Keratinocyte (primary cell): ENCODE measurements around the gene PIGZ. TPM values are rescaled to one million over a fixed set of nuclear protein-coding genes. Genes with fewer than 3 reads are reported as not detected.

Experiments
- DNase-seq: peaks from one replicate; pipeline ENCODE4 v3.0.0-alpha.2; 2011; ENCODE audit warnings: low read depth, missing footprints, low spot score
- FAIRE-seq: peaks from 2 replicates; lab custom pipeline; 2011; peaks lifted over from hg19 to GRCh38; lab: Jason Lieb, UNC
- H2AFZ ChIP-seq: 2 replicates; pipeline ENCODE4 v1.6.0; 2012; ENCODE audit warnings: low read length, control low read depth, inconsistent platforms; ENCODE audit not compliant: control insufficient read depth
- H3K27ac ChIP-seq: 2 replicates; pipeline ENCODE4 v1.5.1; 2011; ENCODE audit warnings: low read length; ENCODE audit not compliant: control insufficient read depth, insufficient read depth
- H3K27me3 ChIP-seq: 3 replicates; pipeline ENCODE4 v1.6.0; 2011; ENCODE audit warnings: low read length; ENCODE audit not compliant: control insufficient read depth, insufficient read depth; ENCODE audit errors: extremely low read depth
- H3K36me3 ChIP-seq, 2 experiments: 2 replicates in 1 of 2; 3 replicates in 1 of 2; pipeline ENCODE4 v1.5.1; 2011; ENCODE audit warnings: low read length in 2 of 2, mild to moderate bottlenecking in 1 of 2; ENCODE audit not compliant: control insufficient read depth in 2 of 2, insufficient read depth in 2 of 2; ENCODE audit errors: extremely low read depth in 1 of 2
- H3K4me1 ChIP-seq: 3 replicates; pipeline ENCODE4 v1.5.1; 2011; ENCODE audit warnings: low read length; ENCODE audit not compliant: control insufficient read depth, insufficient read depth; ENCODE audit errors: extremely low read depth
- H3K4me2 ChIP-seq: 3 replicates; pipeline ENCODE4 v1.6.0; 2011; ENCODE audit warnings: low read depth, low read length; ENCODE audit not compliant: control insufficient read depth, insufficient read depth; ENCODE audit errors: extremely low read depth
- H3K4me3 ChIP-seq, 3 experiments: fragments of 200-600 bp in 1 of 3; sonication (generic) in 1 of 3; 2 replicates in 2 of 3; 3 replicates in 1 of 3; pipeline ENCODE4 v1.5.1; 2011 to 2016; ENCODE audit warnings: low read length in 3 of 3, mild to moderate bottlenecking in 3 of 3, control low read depth in 2 of 3, inconsistent platforms in 1 of 3, low read depth in 1 of 3, mixed read lengths in 1 of 3, mixed run types in 1 of 3, moderate library complexity in 1 of 3; ENCODE audit not compliant: control insufficient read depth in 2 of 3, insufficient read depth in 2 of 3; ENCODE audit errors: extremely low read depth in 1 of 3
- H3K79me2 ChIP-seq: 2 replicates; pipeline ENCODE4 v1.6.0; 2012; ENCODE audit warnings: low read length; ENCODE audit not compliant: control insufficient read depth, insufficient read depth
- H3K9ac ChIP-seq: 3 replicates; pipeline ENCODE4 v1.6.0; 2011; ENCODE audit warnings: low read length; ENCODE audit not compliant: control insufficient read depth, insufficient read depth; ENCODE audit errors: extremely low read depth
- H3K9me1 ChIP-seq: 3 replicates; pipeline ENCODE4 v1.6.0; 2011; ENCODE audit warnings: low read length; ENCODE audit not compliant: control insufficient read depth, insufficient read depth; ENCODE audit errors: extremely low read depth
- H3K9me3 ChIP-seq: 2 replicates; pipeline ENCODE4 v1.5.1; 2012; ENCODE audit warnings: low read depth, low read length; ENCODE audit not compliant: control insufficient read depth
- H4K20me1 ChIP-seq: 3 replicates; pipeline ENCODE4 v1.6.0; 2011; ENCODE audit warnings: low read length; ENCODE audit not compliant: control insufficient read depth, insufficient read depth; ENCODE audit errors: extremely low read depth
- CTCF ChIP-seq, 3 experiments: IDR thresholded peaks in 1 of 3; conservative IDR thresholded peaks in 1 of 3; optimal IDR thresholded peaks in 1 of 3; 2 replicates in 2 of 3; 3 replicates in 1 of 3; pipeline versions ENCODE3 to v1.5.1; 2011; ENCODE audit warnings: low read length in 3 of 3, mild to moderate bottlenecking in 3 of 3, moderate library complexity in 2 of 3, control low read depth in 1 of 3, inconsistent platforms in 1 of 3; ENCODE audit not compliant: insufficient read depth in 2 of 3; ENCODE audit errors: extremely low read depth in 1 of 3
- EZH2 ChIP-seq: IDR thresholded peaks from one replicate; pipeline ENCODE4 v1.6.1; 2012; ENCODE audit warnings: inconsistent platforms, mild to moderate bottlenecking, low read length, moderate library complexity
- dilution Hi-C: fragments of 300-500 bp; cut with MboI; formaldehyde crosslinking; loops from one replicate; pipeline ENCODE4 v1.7.0; 2020; ENCODE audit warnings: low sequenced_read_pairs; ENCODE audit not compliant: extremely low pct_ligation_motif_present
- polyA plus RNA-seq, 5 experiments: library from polyadenylated mRNA; depleted of rRNA in 3 of 5; stranded (reverse) in 3 of 5; stranded (forward) in 1 of 5; unstranded in 1 of 5; fragments of >200 nt; gene quantifications; 1 replicate in 1 of 5; 2 replicates in 3 of 5; 3 replicates in 1 of 5; pipeline versions ENCODE4 v1.2.1 to v1.2.3, GENCODE V29; 2011 to 2012; ENCODE audit warnings: missing spikeins in 2 of 5, low read depth in 1 of 5, low replicate concordance in 1 of 5

Gene PIGZ
- polyA plus RNA-seq, 1 donor (not counting 4 experiments of a cell fraction or from before 2014, with no cell fraction given) = 1.4 TPM

- Histone ChIP-seq H3K4me3 (no peak overlapping the region), H3K9me3 (no peaks in the 10 kb centered on the region), H3K36me3 (no peaks in the 10 kb centered on the region), H3K9me1 (no peaks in the 10 kb centered on the region), H3K27ac (no peak overlapping the region), H3K9ac (no peak overlapping the region), H3K4me1 (no peaks in the 10 kb centered on the region), H2AFZ (no peak overlapping the region), H3K4me2 (no peak overlapping the region), H3K27me3 (no peaks in the 10 kb centered on the region), H3K79me2 (no peaks in the 10 kb centered on the region), H4K20me1 (no peaks in the 10 kb centered on the region)
- no peak for TF ChIP-seq CTCF (optimal IDR thresholded peaks at IDR 0.05 in 1 of 3, IDR thresholded peaks at IDR 0.05 in 1 of 3, conservative IDR thresholded peaks at IDR 0.05 in 1 of 3; ENCODE audit: extremely low read depth in 1 of 3, insufficient read depth in 2 of 3, low read length in 3 of 3)
- TF ChIP-seq EZH2 = no peak
- dilution Hi-C loops = no loop called here
- FAIRE-seq (no peak), DNase-seq (no peak)
Measured at GRCh38 chr3:197009532-197010019, 40.9 kb upstream of the PIGZ start.

GRCh38 chr3:197008436-197009209 is 40.0 kb upstream of the PIGZ start:
- no peak for TF ChIP-seq EZH2
- no peak for TF ChIP-seq CTCF (optimal IDR thresholded peaks at IDR 0.05 in 1 of 3, IDR thresholded peaks at IDR 0.05 in 1 of 3, conservative IDR thresholded peaks at IDR 0.05 in 1 of 3; ENCODE audit: extremely low read depth in 1 of 3, insufficient read depth in 2 of 3, low read length in 3 of 3)
- Histone ChIP-seq H3K79me2 (no peaks in the 10 kb centered on the region), H3K9me3 (no peaks in the 10 kb centered on the region), H3K27ac (no peak overlapping the region), H3K4me1 (peaks cover 5% of the 10 kb centered on the region), H3K4me2 (no peak overlapping the region), H4K20me1 (no peaks in the 10 kb centered on the region), H3K36me3 (no peaks in the 10 kb centered on the region), H3K9ac (no peak overlapping the region), H3K27me3 (no peaks in the 10 kb centered on the region), H2AFZ (no peak overlapping the region), H3K9me1 (no peaks in the 10 kb centered on the region), H3K4me3 (no peak overlapping the region)
- FAIRE-seq (no peak), DNase-seq (no peak)
- dilution Hi-C loops = no loop called here
